ES-I3 (cell line): ENCODE results near the gene MAN2B1.
A peak's percentile ranks its signal among the peaks of the same experiment; 100 is the strongest.

Experiments
- H3K36me3 ChIP-seq: 2 replicates; pipeline ENCODE4 v1.6.1; 2013; ENCODE audit warnings: mild to moderate bottlenecking, low read length, control low read depth, moderate library complexity; ENCODE audit not compliant: insufficient read depth
- H3K4me1 ChIP-seq: 2 replicates; pipeline ENCODE4 v1.6.1; 2013; ENCODE audit warnings: mild to moderate bottlenecking, control low read depth, low read length; ENCODE audit not compliant: insufficient read depth
- H3K9ac ChIP-seq: 2 replicates; pipeline ENCODE4 v1.6.1; 2013; ENCODE audit warnings: low read depth, mild to moderate bottlenecking, low read length, moderate library complexity
- H3K9me3 ChIP-seq: 2 replicates; pipeline ENCODE4 v1.6.1; 2013; ENCODE audit warnings: mild to moderate bottlenecking, low read length, moderate library complexity; ENCODE audit not compliant: control insufficient read depth, insufficient read depth

The MAN2B1 gene

GRCh38 chr19:12597594-12597993 is 68.9 kb downstream of the MAN2B1 start:
- H3K4me1 ChIP-seq: no peaks in the 10 kb centered on the region
- H3K9me3 ChIP-seq: no peaks in the 10 kb centered on the region
- H3K36me3 ChIP-seq: no peaks in the 10 kb centered on the region
- H3K9ac ChIP-seq: peak overlapping the region; percentile 35; the same call in 1 of the 2 replicates

- H3K4me1 ChIP-seq: no peaks in the 10 kb centered on the region
- H3K36me3 ChIP-seq: no peaks in the 10 kb centered on the region
- H3K9ac ChIP-seq: peak overlapping the region; percentile 35; the same call in 1 of the 2 replicates
- H3K9me3 ChIP-seq: no peaks in the 10 kb centered on the region
These were observed 69.5 kb downstream of the MAN2B1 start for GRCh38 chr19:12596927-12597548.
